ENCODE results near the gene ZNF200. TPM values are rescaled to one million over a fixed set of nuclear protein-coding genes. Genes with fewer than 3 reads are reported as not detected.

The ZNF200 gene
- 3.7 and 8.1 TPM in 2 replicates for total RNA-seq

GRCh38 chr16:3234857-3235561 lies at the start of gene ZNF200:
ZNF200 (minus strand) TSS chr16:3235158; CDS start chr16:3233755, 1,403 bp downstream.

GRCh38 chr16:3282730-3283542 lies 48.0 kb upstream of the ZNF200 start, which contains the start of gene ZNF263:
ZNF263 (plus strand) TSS chr16:3283491; CDS start chr16:3283819, 328 bp downstream.

GRCh38 chr16:3256146-3256865 lies 21.3 kb upstream of the ZNF200 start, which contains the start of gene MEFV:
MEFV (minus strand) TSS chr16:3256633; CDS start chr16:3256587, 46 bp downstream.

GRCh38 chr16:3187798-3188674 lies 46.9 kb downstream of the ZNF200 start, which contains the start of gene OR1F1:
OR1F1 (plus strand) TSS chr16:3188204.

Other genes starting within 250 kb of the ZNF200 start
- gene CLDN9, start 222.2 kb downstream of the ZNF200 start, total RNA-seq, result not detected in 2 replicates
- gene CLDN6, start 217.0 kb downstream of the ZNF200 start, total RNA-seq, result 0.08 TPM in 1 of 2 replicates, not detected in the other
- 522 and 714 TPM in 2 replicates for gene TNFRSF12A, start 214.8 kb downstream of the ZNF200 start, total RNA-seq
- gene HCFC1R1, start 211.2 kb downstream of the ZNF200 start, total RNA-seq, result 26.4 and 29.2 TPM in 2 replicates
- 22.3 and 33.0 TPM in 2 replicates for gene THOC6, start 211.1 kb downstream of the ZNF200 start, total RNA-seq
- gene BICDL2, start 198.2 kb downstream of the ZNF200 start, total RNA-seq, result 0.23 and 0.78 TPM in 2 replicates
- gene MMP25, start 188.6 kb downstream of the ZNF200 start, total RNA-seq, result 0.04 and 0.31 TPM in 2 replicates
- gene IL32, start 169.5 kb downstream of the ZNF200 start, total RNA-seq, result 6.5 and 25.3 TPM in 2 replicates
- not detected in 2 replicates for gene ZSCAN10, start 135.9 kb downstream of the ZNF200 start, total RNA-seq
- 22.3 and 22.7 TPM in 2 replicates for gene ZNF205, start 122.6 kb downstream of the ZNF200 start, total RNA-seq
- gene ZNF213, start 100.1 kb downstream of the ZNF200 start, total RNA-seq, result 4.4 and 5.8 TPM in 2 replicates
- not detected in 2 replicates for gene OR1F1, start 47.0 kb downstream of the ZNF200 start, total RNA-seq
- gene MEFV, start 21.5 kb upstream of the ZNF200 start, total RNA-seq, result 0.08 TPM in 2 replicates
- 23.4 and 35.5 TPM in 2 replicates for gene ZNF263, start 48.3 kb upstream of the ZNF200 start, total RNA-seq
- gene TIGD7, start 70.3 kb upstream of the ZNF200 start, total RNA-seq, result 0.78 and 0.87 TPM in 2 replicates
- gene ZNF75A, start 70.3 kb upstream of the ZNF200 start, total RNA-seq, result 11.2 and 11.8 TPM in 2 replicates
- gene OR2C1, start 120.7 kb upstream of the ZNF200 start, total RNA-seq, result not detected in 2 replicates
- gene ZSCAN32, start 165.8 kb upstream of the ZNF200 start, total RNA-seq, result 8.3 and 14.7 TPM in 2 replicates
- 4.9 and 5.6 TPM in 2 replicates for gene ZNF174, start 166.1 kb upstream of the ZNF200 start, total RNA-seq
- 1.3 and 1.9 TPM in 2 replicates for gene ZNF597, start 208.3 kb upstream of the ZNF200 start, total RNA-seq
- gene NAA60, start 208.5 kb upstream of the ZNF200 start, total RNA-seq, result 14.4 and 18.9 TPM in 2 replicates